ENCODE measurements around the gene TMEM62.

The TMEM62 gene

GRCh38 chr15:43206054-43206453 is 72.7 kb downstream of the TMEM62 start:
- ChIA-PET CTCF (interaction anchor here (1.4 to 4.4 kb wide), 2 partner anchors 10 to 62 kb away, joined by 3 to 27 read pairs; partner anchors contain the start of gene TGM5), POLR2A (no interaction called here)
- no peaks in the 10 kb centered on the region for H3K36me3 ChIP-seq (ENCODE audit: control insufficient read depth in 4 of 4, insufficient read depth in 4 of 4, low read length in 3 of 4)

GRCh38 chr15:43207024-43207423 is 73.6 kb downstream of the TMEM62 start:
- H3K9me3 ChIP-seq (ENCODE audit: control extremely low read depth in 1 of 5, control insufficient read depth in 4 of 5, insufficient read depth in 2 of 5, low read depth in 1 of 5, low read length in 4 of 5) = no peaks in the 10 kb centered on the region
- H3K27me3 ChIP-seq (replicated peaks in 2 of 5; ENCODE audit: control insufficient read depth in 4 of 5, insufficient read depth in 5 of 5, low read length in 4 of 5) = peaks cover 0 to 25% (median 13%) of the 10 kb centered on the region in 5 experiments
- H3K4me3 ChIP-seq (ENCODE audit: control insufficient read depth in 1 of 7, extremely low read depth in 1 of 7, insufficient read depth in 4 of 7, low read depth in 2 of 7, low read length in 6 of 7) = no peak overlapping the region
- H3K36me3 ChIP-seq (ENCODE audit: control insufficient read depth in 4 of 4, insufficient read depth in 4 of 4, low read length in 3 of 4) = no peaks in the 10 kb centered on the region
- ChIA-PET CTCF (interaction anchor here (1.0 to 4.4 kb wide), 5 partner anchors 10 to 79 kb away, joined by 4 to 27 read pairs (median 5); partner anchors contain the start of gene TGM5), POLR2A (no interaction called here)
- H3K27ac ChIP-seq (ENCODE audit: insufficient read depth in 1 of 2, low read depth in 1 of 2, low read length in 2 of 2, poor library complexity in 1 of 2, severe bottlenecking in 2 of 2) = no peak overlapping the region
- no peak for DNase-seq
- 98% methylated on average over 6 of the region's 9 CpGs for WGBS (ENCODE audit: insufficient coverage)
- H3K4me1 ChIP-seq (ENCODE audit: control extremely low read depth in 1 of 4, control insufficient read depth in 4 of 4, insufficient read depth in 4 of 4, low read length in 3 of 4) = no peaks in the 10 kb centered on the region

More at GRCh38 chr15:43206054-43206453, 72.7 kb downstream of the TMEM62 start:
- H3K27ac ChIP-seq (ENCODE audit: insufficient read depth in 1 of 2, low read depth in 1 of 2, low read length in 2 of 2, poor library complexity in 1 of 2, severe bottlenecking in 2 of 2) = no peak overlapping the region
- 95% methylated on average over 5 of the region's 5 CpGs for WGBS (ENCODE audit: insufficient coverage)
- H3K9me3 ChIP-seq (ENCODE audit: control extremely low read depth in 1 of 5, control insufficient read depth in 4 of 5, insufficient read depth in 2 of 5, low read depth in 1 of 5, low read length in 4 of 5) = no peaks in the 10 kb centered on the region
- no peaks in the 10 kb centered on the region for H3K4me1 ChIP-seq (ENCODE audit: control extremely low read depth in 1 of 4, control insufficient read depth in 4 of 4, insufficient read depth in 4 of 4, low read length in 3 of 4)
- no peak for DNase-seq
- peaks cover 0 to 25% (median 13%) of the 10 kb centered on the region in 5 experiments for H3K27me3 ChIP-seq (replicated peaks in 2 of 5; ENCODE audit: control insufficient read depth in 4 of 5, insufficient read depth in 5 of 5, low read length in 4 of 5)
- H3K4me3 ChIP-seq (ENCODE audit: control insufficient read depth in 1 of 7, extremely low read depth in 1 of 7, insufficient read depth in 4 of 7, low read depth in 2 of 7, low read length in 6 of 7) = no peak overlapping the region

- DNase-seq = no peak
- CTCF ChIA-PET = interaction anchor here (0.9 to 4.4 kb wide), 8 partner anchors 9 to 78 kb away, joined by 3 to 27 read pairs (median 4); partner anchors contain the start of gene TGM5
- POLR2A ChIA-PET = interaction anchor here (0.8 kb wide), 1 partner anchor 12 kb away, joined by 4 read pairs; the partner anchor contains the start of gene EPB42
These were observed 74.9 kb downstream of the TMEM62 start for GRCh38 chr15:43208052-43209002.

GRCh38 chr15:43209059-43209824 is 75.9 kb downstream of the TMEM62 start:
- no peak overlapping the region for H3K4me3 ChIP-seq (ENCODE audit: control insufficient read depth in 1 of 7, extremely low read depth in 1 of 7, insufficient read depth in 4 of 7, low read depth in 2 of 7, low read length in 6 of 7)
- peaks cover 0 to 25% (median 13%) of the 10 kb centered on the region in 5 experiments for H3K27me3 ChIP-seq (replicated peaks in 2 of 5; ENCODE audit: control insufficient read depth in 4 of 5, insufficient read depth in 5 of 5, low read length in 4 of 5)
- H3K9me3 ChIP-seq (ENCODE audit: control extremely low read depth in 1 of 5, control insufficient read depth in 4 of 5, insufficient read depth in 2 of 5, low read depth in 1 of 5, low read length in 4 of 5) = no peaks in the 10 kb centered on the region
- ChIA-PET POLR2A (no interaction called here), CTCF (interaction anchor here (0.6 to 4.4 kb wide), 4 partner anchors 16 to 1944 kb away, joined by 3 to 27 read pairs (median 12); partner anchors contain the start of gene TGM5)
- no peaks in the 10 kb centered on the region for H3K4me1 ChIP-seq (ENCODE audit: control extremely low read depth in 1 of 4, control insufficient read depth in 4 of 4, insufficient read depth in 4 of 4, low read length in 3 of 4)
- H3K27ac ChIP-seq (ENCODE audit: insufficient read depth in 1 of 2, low read depth in 1 of 2, low read length in 2 of 2, poor library complexity in 1 of 2, severe bottlenecking in 2 of 2) = no peak overlapping the region
- H3K36me3 ChIP-seq (ENCODE audit: control insufficient read depth in 4 of 4, insufficient read depth in 4 of 4, low read length in 3 of 4) = no peaks in the 10 kb centered on the region
- peak in 2 of 3 donors; percentile 17 to 25 for DNase-seq
- WGBS (ENCODE audit: insufficient coverage) = 81% methylated on average over 10 of the region's 13 CpGs

More at GRCh38 chr15:43208052-43209002, 74.9 kb downstream of the TMEM62 start:
- H3K27me3 ChIP-seq (replicated peaks in 2 of 5; ENCODE audit: control insufficient read depth in 4 of 5, insufficient read depth in 5 of 5, low read length in 4 of 5) = peaks cover 0 to 25% (median 13%) of the 10 kb centered on the region in 5 experiments
- 77% methylated on average over 19 of the region's 23 CpGs for WGBS (ENCODE audit: insufficient coverage)
- H3K36me3 ChIP-seq (ENCODE audit: control insufficient read depth in 4 of 4, insufficient read depth in 4 of 4, low read length in 3 of 4) = no peaks in the 10 kb centered on the region
- H3K9me3 ChIP-seq (ENCODE audit: control extremely low read depth in 1 of 5, control insufficient read depth in 4 of 5, insufficient read depth in 2 of 5, low read depth in 1 of 5, low read length in 4 of 5) = no peaks in the 10 kb centered on the region
- no peaks in the 10 kb centered on the region for H3K4me1 ChIP-seq (ENCODE audit: control extremely low read depth in 1 of 4, control insufficient read depth in 4 of 4, insufficient read depth in 4 of 4, low read length in 3 of 4)
- H3K4me3 ChIP-seq (ENCODE audit: control insufficient read depth in 1 of 7, extremely low read depth in 1 of 7, insufficient read depth in 4 of 7, low read depth in 2 of 7, low read length in 6 of 7) = no peak overlapping the region
- H3K27ac ChIP-seq (ENCODE audit: insufficient read depth in 1 of 2, low read depth in 1 of 2, low read length in 2 of 2, poor library complexity in 1 of 2, severe bottlenecking in 2 of 2) = no peak overlapping the region

- ChIA-PET POLR2A (no interaction called here), CTCF (interaction anchor here (0.6 to 4.4 kb wide), 9 partner anchors 9 to 1943 kb away, joined by 3 to 27 read pairs (median 4); partner anchors contain the start of genes EPB42 and TGM5)
These were observed 76.9 kb downstream of the TMEM62 start for GRCh38 chr15:43210172-43210745.

GRCh38 chr15:43210807-43211206 is 77.4 kb downstream of the TMEM62 start:
- CTCF ChIA-PET = interaction anchor here (0.8 to 4.5 kb wide), 10 partner anchors 8 to 75 kb away, joined by 3 to 23 read pairs (median 4); partner anchors contain the start of gene EPB42
- WGBS (ENCODE audit: insufficient coverage) = 83% methylated on average over 9 of the region's 9 CpGs
- H3K9me3 ChIP-seq (ENCODE audit: control extremely low read depth in 1 of 5, control insufficient read depth in 4 of 5, insufficient read depth in 2 of 5, low read depth in 1 of 5, low read length in 4 of 5) = no peaks in the 10 kb centered on the region
- H3K4me1 ChIP-seq (ENCODE audit: control extremely low read depth in 1 of 4, control insufficient read depth in 4 of 4, insufficient read depth in 4 of 4, low read length in 3 of 4) = no peaks in the 10 kb centered on the region
- H3K4me3 ChIP-seq (ENCODE audit: control insufficient read depth in 1 of 7, extremely low read depth in 1 of 7, insufficient read depth in 4 of 7, low read depth in 2 of 7, low read length in 6 of 7) = no peak overlapping the region
- peaks cover 0 to 25% (median 11%) of the 10 kb centered on the region in 5 experiments for H3K27me3 ChIP-seq (replicated peaks in 2 of 5; ENCODE audit: control insufficient read depth in 4 of 5, insufficient read depth in 5 of 5, low read length in 4 of 5)
- no peaks in the 10 kb centered on the region for H3K36me3 ChIP-seq (ENCODE audit: control insufficient read depth in 4 of 4, insufficient read depth in 4 of 4, low read length in 3 of 4)
- POLR2A ChIA-PET = no interaction called here
- DNase-seq = no peak
- no peak overlapping the region for H3K27ac ChIP-seq (ENCODE audit: insufficient read depth in 1 of 2, low read depth in 1 of 2, low read length in 2 of 2, poor library complexity in 1 of 2, severe bottlenecking in 2 of 2)

More at GRCh38 chr15:43210172-43210745, 76.9 kb downstream of the TMEM62 start:
- no peaks in the 10 kb centered on the region for H3K9me3 ChIP-seq (ENCODE audit: control extremely low read depth in 1 of 5, control insufficient read depth in 4 of 5, insufficient read depth in 2 of 5, low read depth in 1 of 5, low read length in 4 of 5)
- H3K27me3 ChIP-seq (replicated peaks in 2 of 5; ENCODE audit: control insufficient read depth in 4 of 5, insufficient read depth in 5 of 5, low read length in 4 of 5) = peaks cover 0 to 25% (median 11%) of the 10 kb centered on the region in 5 experiments
- DNase-seq = no peak
- H3K4me3 ChIP-seq (ENCODE audit: control insufficient read depth in 1 of 7, extremely low read depth in 1 of 7, insufficient read depth in 4 of 7, low read depth in 2 of 7, low read length in 6 of 7) = no peak overlapping the region
- H3K4me1 ChIP-seq (ENCODE audit: control extremely low read depth in 1 of 4, control insufficient read depth in 4 of 4, insufficient read depth in 4 of 4, low read length in 3 of 4) = no peaks in the 10 kb centered on the region
- WGBS (ENCODE audit: insufficient coverage) = 99% methylated on average over 9 of the region's 15 CpGs
- no peaks in the 10 kb centered on the region for H3K36me3 ChIP-seq (ENCODE audit: control insufficient read depth in 4 of 4, insufficient read depth in 4 of 4, low read length in 3 of 4)
- H3K27ac ChIP-seq (ENCODE audit: insufficient read depth in 1 of 2, low read depth in 1 of 2, low read length in 2 of 2, poor library complexity in 1 of 2, severe bottlenecking in 2 of 2) = no peak overlapping the region

All from common myeloid progenitor, CD34-positive (primary cell).